ENCODE measurements around the gene CALHM5.

The CALHM5 gene

DNA sequence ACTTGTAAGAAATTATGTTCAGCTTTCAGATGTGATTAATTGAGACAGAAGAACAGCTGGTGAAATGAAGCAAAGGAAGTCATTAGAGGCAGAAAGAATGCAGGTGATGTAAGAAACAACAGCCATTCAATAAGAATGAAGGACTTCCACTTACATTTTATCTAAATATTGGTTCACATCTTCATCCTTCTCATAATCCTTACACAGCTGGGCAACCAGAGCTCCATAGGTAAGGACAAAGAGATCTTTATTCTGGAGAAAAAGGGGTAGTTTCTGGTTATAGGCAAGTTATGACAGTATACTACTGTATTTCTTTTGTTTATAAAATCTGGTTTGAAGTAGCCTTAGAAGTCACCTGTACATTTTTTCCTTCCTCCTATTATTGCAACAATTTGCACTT lies 31.7 kb downstream of the CALHM5 start:
- no peak for DNase-seq (ENCODE audit: low read depth)
- no peak overlapping the region for H3K4me3 ChIP-seq (ENCODE audit: low read length)
- TF ChIP-seq CTCF (conservative IDR thresholded peaks at IDR 0.05; ENCODE audit: low read length), result no peak

DNA sequence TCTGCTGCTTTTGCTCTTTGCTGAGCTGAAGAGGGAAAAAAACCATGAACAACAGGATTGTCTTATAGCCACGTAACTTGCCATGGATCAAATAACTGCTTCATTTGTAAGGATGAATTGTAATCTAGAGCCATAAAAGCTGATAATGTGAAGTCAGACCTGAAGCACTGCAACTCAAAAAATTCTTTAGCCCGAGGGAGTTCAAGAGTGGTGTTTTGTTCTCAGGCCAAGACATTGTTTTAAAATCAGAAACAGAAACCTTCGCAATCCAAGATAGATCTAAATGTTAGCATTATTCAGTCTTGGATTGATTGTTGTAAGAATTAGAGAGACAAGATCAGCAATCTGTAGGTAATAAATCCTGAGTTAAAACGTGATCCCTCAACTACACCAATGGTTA lies 34.2 kb downstream of the CALHM5 start, which contains the start of gene TRAPPC3L:
Gene TRAPPC3L (minus strand): TSS at position 34 of the 400 bp plus-strand sequence. CDS start 170 bp downstream, outside the sequence.
- no peak within 1 kb of the TSS for H3K4me3 ChIP-seq (ENCODE audit: low read length)
- no peak for DNase-seq (ENCODE audit: low read depth)
- no peak for TF ChIP-seq CTCF (conservative IDR thresholded peaks at IDR 0.05; ENCODE audit: low read length)

- no peak for DNase-seq (ENCODE audit: low read depth)
- H3K4me3 ChIP-seq (ENCODE audit: low read length), result no peak overlapping the region
- TF ChIP-seq CTCF (conservative IDR thresholded peaks at IDR 0.05; ENCODE audit: low read length), result no peak
Measured at GRCh38 chr6:116547358-116547757, 35.9 kb downstream of the CALHM5 start.

GRCh38 chr6:116550796-116551195 lies 39.4 kb downstream of the CALHM5 start:
- H3K4me3 ChIP-seq (ENCODE audit: low read length), result no peak overlapping the region
- TF ChIP-seq CTCF (conservative IDR thresholded peaks at IDR 0.05; ENCODE audit: low read length), result no peak
- DNase-seq (ENCODE audit: low read depth), result no peak

- no peak for DNase-seq (ENCODE audit: low read depth)
- no peak for TF ChIP-seq CTCF (conservative IDR thresholded peaks at IDR 0.05; ENCODE audit: low read length)
- no peak within 1 kb of the TSS for H3K4me3 ChIP-seq (ENCODE audit: low read length)
Measured at GRCh38 chr6:116553451-116553850, 42.0 kb downstream of the CALHM5 start, which contains the start of gene CALHM4. TSS of gene CALHM4 (plus strand) at chr6:116553751. CDS start at chr6:116553794, 43 bp downstream.

DNA sequence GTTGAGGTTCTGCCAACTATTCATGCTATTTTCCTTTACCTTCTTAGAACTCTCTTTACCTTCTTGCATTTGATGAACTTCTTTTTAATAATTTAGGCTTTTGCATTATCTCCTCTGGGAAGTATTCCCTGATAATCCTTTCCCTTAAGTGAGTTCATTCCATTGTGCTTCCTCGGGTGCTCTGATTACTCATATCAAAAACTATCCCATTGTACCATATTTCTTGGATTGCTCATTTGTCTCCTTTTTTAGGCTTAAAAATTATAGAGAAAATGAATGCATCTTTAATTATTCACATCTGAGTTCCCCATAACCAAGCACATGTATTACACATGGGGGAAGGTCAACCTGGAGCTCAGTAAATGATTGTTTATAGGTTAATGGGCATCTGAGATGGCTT lies 44.6 kb downstream of the CALHM5 start:
- DNase-seq (ENCODE audit: low read depth), result peak; percentile 82
- no peak overlapping the region for H3K4me3 ChIP-seq (ENCODE audit: low read length)
- no peak for TF ChIP-seq CTCF (conservative IDR thresholded peaks at IDR 0.05; ENCODE audit: low read length)

DNA sequence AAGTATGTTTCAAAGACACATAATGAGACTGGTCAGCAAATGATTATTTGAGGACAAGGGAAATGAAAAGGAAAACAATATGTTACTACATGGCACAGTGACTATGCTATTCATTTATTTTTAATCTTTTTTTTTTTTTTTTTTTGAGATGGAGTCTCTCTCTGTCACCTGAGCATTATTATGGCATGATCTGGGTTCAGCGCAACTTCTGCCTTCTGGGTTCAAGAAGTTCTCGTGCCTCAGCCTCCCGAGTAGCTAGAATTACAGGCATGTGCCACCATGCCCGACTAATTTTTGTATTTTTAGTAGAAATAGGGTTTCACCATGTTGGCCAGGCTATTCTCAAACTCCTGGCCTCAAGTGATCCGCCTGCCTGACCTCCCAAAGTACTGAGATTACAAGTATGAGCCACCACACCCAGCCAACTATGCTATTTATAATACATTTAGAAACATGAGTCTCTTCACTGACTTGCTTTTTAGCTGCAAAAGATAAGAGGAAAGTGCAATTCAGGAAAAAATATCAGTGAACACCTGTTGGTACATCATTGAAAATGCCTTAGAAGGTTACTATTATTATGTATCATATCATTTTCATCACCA lies 45.5 kb downstream of the CALHM5 start:
- no peak for TF ChIP-seq CTCF (conservative IDR thresholded peaks at IDR 0.05; ENCODE audit: low read length)
- no peak for DNase-seq (ENCODE audit: low read depth)
- H3K4me3 ChIP-seq (ENCODE audit: low read length), result no peak overlapping the region

Measured in AG10803 (cell line).